Measurements from ENCODE around the gene ANKRD10.

The ANKRD10 gene

DNA sequence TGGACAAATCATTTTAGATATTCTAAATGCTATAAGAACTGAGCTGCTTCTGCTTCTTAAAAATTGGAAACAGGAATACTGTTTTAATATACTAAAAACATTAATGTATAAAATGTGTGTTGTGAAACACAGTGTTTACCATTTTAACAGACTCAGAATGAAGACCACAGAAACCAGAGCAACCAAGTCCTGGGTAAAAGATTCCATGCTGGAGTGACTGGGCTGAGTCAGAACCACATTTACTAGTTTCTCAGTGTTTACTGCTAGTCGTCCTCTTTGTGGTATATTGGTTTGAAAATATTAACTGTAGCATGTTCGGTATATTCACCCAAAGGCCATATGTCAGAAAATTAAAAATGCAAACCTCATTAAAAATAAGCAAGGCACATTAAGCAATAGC lies 31.9 kb downstream of the ANKRD10 start:
- H3K36me3 ChIP-seq (ENCODE audit: control insufficient read depth, insufficient read depth, low read length, severe bottlenecking) = no peaks in the 10 kb centered on the region
- peaks cover 25% of the 10 kb centered on the region for H3K4me1 ChIP-seq (ENCODE audit: control insufficient read depth, insufficient read depth, low read length)
- H3K27me3 ChIP-seq (replicated peaks; ENCODE audit: control insufficient read depth, insufficient read depth, low read length) = no peaks in the 10 kb centered on the region
- no peak overlapping the region for H3K9ac ChIP-seq (ENCODE audit: low read length)
- no peak for DNase-seq (ENCODE audit: low read depth)
- no peaks in the 10 kb centered on the region for H3K9me3 ChIP-seq (ENCODE audit: control insufficient read depth, low read length)
- no peak overlapping the region for H3K4me3 ChIP-seq (ENCODE audit: low read length)

GRCh38 chr13:110881839-110882627 lies 32.8 kb downstream of the ANKRD10 start:
- no peaks in the 10 kb centered on the region for H3K9me3 ChIP-seq (ENCODE audit: control insufficient read depth, low read length)
- H3K4me1 ChIP-seq (ENCODE audit: control insufficient read depth, insufficient read depth, low read length) = peaks cover 16% of the 10 kb centered on the region
- no peak overlapping the region for H3K4me3 ChIP-seq (ENCODE audit: low read length)
- no peak for DNase-seq (ENCODE audit: low read depth)
- H3K9ac ChIP-seq (ENCODE audit: low read length) = no peak overlapping the region
- H3K27me3 ChIP-seq (replicated peaks; ENCODE audit: control insufficient read depth, insufficient read depth, low read length) = no peaks in the 10 kb centered on the region
- H3K36me3 ChIP-seq (ENCODE audit: control insufficient read depth, insufficient read depth, low read length, severe bottlenecking) = no peaks in the 10 kb centered on the region

DNA sequence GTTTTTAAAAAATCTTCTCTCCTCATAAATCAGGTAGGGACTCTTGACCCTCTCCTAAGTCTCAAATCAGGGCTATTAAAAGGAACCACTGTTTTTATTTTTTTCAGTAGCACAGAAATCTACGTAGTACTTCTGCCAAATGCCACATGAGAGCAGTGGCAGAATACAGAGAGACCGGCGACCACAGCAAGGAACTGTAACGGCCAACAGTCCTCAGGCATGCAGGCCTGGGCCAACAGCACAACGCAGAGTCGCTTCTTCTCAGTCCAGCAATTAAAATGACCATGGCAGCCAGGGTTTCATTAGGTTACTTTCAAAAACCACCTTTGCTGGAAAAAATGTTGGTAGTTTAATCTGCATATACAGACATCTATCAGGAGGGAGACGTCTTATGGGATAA lies 34.2 kb downstream of the ANKRD10 start:
- no peak for DNase-seq (ENCODE audit: low read depth)
- no peaks in the 10 kb centered on the region for H3K9me3 ChIP-seq (ENCODE audit: control insufficient read depth, low read length)
- H3K4me3 ChIP-seq (ENCODE audit: low read length) = no peak overlapping the region
- H3K9ac ChIP-seq (ENCODE audit: low read length) = no peak overlapping the region
- no peaks in the 10 kb centered on the region for H3K27me3 ChIP-seq (replicated peaks; ENCODE audit: control insufficient read depth, insufficient read depth, low read length)
- H3K4me1 ChIP-seq (ENCODE audit: control insufficient read depth, insufficient read depth, low read length) = peaks cover 16% of the 10 kb centered on the region
- no peaks in the 10 kb centered on the region for H3K36me3 ChIP-seq (ENCODE audit: control insufficient read depth, insufficient read depth, low read length, severe bottlenecking)

- no peak for DNase-seq (ENCODE audit: low read depth)
- no peak overlapping the region for H3K4me3 ChIP-seq (ENCODE audit: low read length)
- H3K36me3 ChIP-seq (ENCODE audit: control insufficient read depth, insufficient read depth, low read length, severe bottlenecking) = no peaks in the 10 kb centered on the region
Measured at GRCh38 chr13:110879482-110879881, 35.4 kb downstream of the ANKRD10 start.

DNA sequence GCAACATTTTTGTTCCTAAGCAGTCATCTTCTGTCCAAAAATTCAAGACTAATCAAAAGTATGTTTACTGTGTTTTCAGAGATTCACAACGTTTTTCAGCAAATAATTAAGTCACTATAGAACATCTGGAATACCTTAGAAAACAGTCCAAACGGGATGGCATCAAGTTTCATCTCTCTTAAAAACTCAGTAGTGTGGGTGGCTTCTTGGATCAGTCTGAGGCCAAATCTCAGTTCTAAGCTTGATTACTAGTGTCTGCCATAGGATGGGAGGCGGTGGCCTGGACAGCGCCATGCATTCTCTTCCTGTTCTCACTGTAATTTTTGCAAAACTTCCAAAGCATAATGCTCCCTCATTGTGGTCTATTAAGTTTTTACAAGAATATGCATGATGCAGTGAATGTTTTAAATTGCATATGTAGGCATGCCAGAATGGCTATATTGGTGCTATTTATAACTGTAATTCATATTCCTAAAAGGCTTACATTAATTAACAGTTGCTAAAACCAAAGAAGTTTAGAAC lies 37.1 kb downstream of the ANKRD10 start:
- H3K9ac ChIP-seq (ENCODE audit: low read length) = no peak overlapping the region
- no peaks in the 10 kb centered on the region for H3K36me3 ChIP-seq (ENCODE audit: control insufficient read depth, insufficient read depth, low read length, severe bottlenecking)
- H3K4me3 ChIP-seq (ENCODE audit: low read length) = no peak overlapping the region
- no peaks in the 10 kb centered on the region for H3K9me3 ChIP-seq (ENCODE audit: control insufficient read depth, low read length)
- no peaks in the 10 kb centered on the region for H3K27me3 ChIP-seq (replicated peaks; ENCODE audit: control insufficient read depth, insufficient read depth, low read length)
- peak; percentile 39 for DNase-seq (ENCODE audit: low read depth)
- H3K4me1 ChIP-seq (ENCODE audit: control insufficient read depth, insufficient read depth, low read length) = peaks cover 17% of the 10 kb centered on the region

More at GRCh38 chr13:110879482-110879881, 35.4 kb downstream of the ANKRD10 start:
- Histone ChIP-seq H3K9me3 (ENCODE audit: control insufficient read depth, low read length) (no peaks in the 10 kb centered on the region), H3K9ac (ENCODE audit: low read length) (no peak overlapping the region), H3K4me1 (ENCODE audit: control insufficient read depth, insufficient read depth, low read length) (peaks cover 23% of the 10 kb centered on the region), H3K27me3 (replicated peaks; ENCODE audit: control insufficient read depth, insufficient read depth, low read length) (no peaks in the 10 kb centered on the region)

GRCh38 chr13:110876609-110877008 lies 38.3 kb downstream of the ANKRD10 start:
- no peak overlapping the region for H3K9ac ChIP-seq (ENCODE audit: low read length)
- peaks cover 8% of the 10 kb centered on the region for H3K4me1 ChIP-seq (ENCODE audit: control insufficient read depth, insufficient read depth, low read length)
- no peak overlapping the region for H3K4me3 ChIP-seq (ENCODE audit: low read length)
- no peaks in the 10 kb centered on the region for H3K9me3 ChIP-seq (ENCODE audit: control insufficient read depth, low read length)
- no peaks in the 10 kb centered on the region for H3K27me3 ChIP-seq (replicated peaks; ENCODE audit: control insufficient read depth, insufficient read depth, low read length)
- no peaks in the 10 kb centered on the region for H3K36me3 ChIP-seq (ENCODE audit: control insufficient read depth, insufficient read depth, low read length, severe bottlenecking)
- no peak for DNase-seq (ENCODE audit: low read depth)

GRCh38 chr13:110875241-110875640 lies 39.6 kb downstream of the ANKRD10 start:
- no peak for DNase-seq (ENCODE audit: low read depth)
- Histone ChIP-seq H3K4me1 (ENCODE audit: control insufficient read depth, insufficient read depth, low read length) (peaks cover 14% of the 10 kb centered on the region), H3K4me3 (ENCODE audit: low read length) (peak overlapping the region; percentile 75), H3K27me3 (replicated peaks; ENCODE audit: control insufficient read depth, insufficient read depth, low read length) (no peaks in the 10 kb centered on the region), H3K9me3 (ENCODE audit: control insufficient read depth, low read length) (no peaks in the 10 kb centered on the region), H3K36me3 (ENCODE audit: control insufficient read depth, insufficient read depth, low read length, severe bottlenecking) (no peaks in the 10 kb centered on the region), H3K9ac (ENCODE audit: low read length) (peak overlapping the region; percentile 77)

DNA sequence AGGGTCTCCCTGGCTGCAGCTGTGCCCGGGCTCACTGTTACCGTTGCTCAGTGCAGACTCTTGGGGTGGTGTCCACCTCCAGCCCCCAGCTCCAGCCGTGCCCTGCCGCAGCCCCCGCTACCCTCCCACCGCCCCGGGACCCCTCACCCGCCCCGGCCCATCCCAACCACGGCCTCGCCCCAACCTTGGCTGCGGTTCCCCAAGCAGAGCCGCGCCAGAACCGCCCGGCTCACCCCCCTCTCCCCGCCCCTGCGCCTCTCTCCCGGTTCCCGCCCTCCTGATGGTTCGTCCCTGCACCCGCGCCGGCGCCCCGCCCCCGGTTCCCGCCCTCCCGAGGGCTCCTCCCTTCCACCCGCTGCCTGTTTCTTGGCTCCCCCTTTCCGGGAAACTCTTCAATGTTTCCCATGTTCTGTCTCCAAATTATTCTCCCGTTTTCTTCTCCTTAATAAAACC lies 40.3 kb downstream of the ANKRD10 start:
- H3K4me3 ChIP-seq (ENCODE audit: low read length) = peak overlapping the region; percentile 75
- DNase-seq (ENCODE audit: low read depth) = peak; percentile 87
- H3K9me3 ChIP-seq (ENCODE audit: control insufficient read depth, low read length) = no peaks in the 10 kb centered on the region
- peak overlapping the region; percentile 77 for H3K9ac ChIP-seq (ENCODE audit: low read length)
- no peaks in the 10 kb centered on the region for H3K36me3 ChIP-seq (ENCODE audit: control insufficient read depth, insufficient read depth, low read length, severe bottlenecking)
- H3K27me3 ChIP-seq (replicated peaks; ENCODE audit: control insufficient read depth, insufficient read depth, low read length) = no peaks in the 10 kb centered on the region
- H3K4me1 ChIP-seq (ENCODE audit: control insufficient read depth, insufficient read depth, low read length) = peaks cover 18% of the 10 kb centered on the region

- H3K4me1 ChIP-seq (ENCODE audit: control insufficient read depth, insufficient read depth, low read length) = peaks cover 18% of the 10 kb centered on the region
- H3K4me3 ChIP-seq (ENCODE audit: low read length) = peak overlapping the region; percentile 53
- H3K36me3 ChIP-seq (ENCODE audit: control insufficient read depth, insufficient read depth, low read length, severe bottlenecking) = no peaks in the 10 kb centered on the region
- no peak for DNase-seq (ENCODE audit: low read depth)
- H3K9me3 ChIP-seq (ENCODE audit: control insufficient read depth, low read length) = no peaks in the 10 kb centered on the region
- no peaks in the 10 kb centered on the region for H3K27me3 ChIP-seq (replicated peaks; ENCODE audit: control insufficient read depth, insufficient read depth, low read length)
- no peak overlapping the region for H3K9ac ChIP-seq (ENCODE audit: low read length)
Measured at GRCh38 chr13:110873639-110874507, 41.0 kb downstream of the ANKRD10 start.

- DNase-seq (ENCODE audit: low read depth) = no peak
- no peaks in the 10 kb centered on the region for H3K27me3 ChIP-seq (replicated peaks; ENCODE audit: control insufficient read depth, insufficient read depth, low read length)
- no peaks in the 10 kb centered on the region for H3K9me3 ChIP-seq (ENCODE audit: control insufficient read depth, low read length)
- peaks cover 18% of the 10 kb centered on the region for H3K4me1 ChIP-seq (ENCODE audit: control insufficient read depth, insufficient read depth, low read length)
- no peak overlapping the region for H3K4me3 ChIP-seq (ENCODE audit: low read length)
- no peak overlapping the region for H3K9ac ChIP-seq (ENCODE audit: low read length)
- no peaks in the 10 kb centered on the region for H3K36me3 ChIP-seq (ENCODE audit: control insufficient read depth, insufficient read depth, low read length, severe bottlenecking)
Measured at GRCh38 chr13:110872768-110873638, 41.9 kb downstream of the ANKRD10 start.

Data from adipocyte (in vitro differentiated cells).